HG03565 (cell line): ENCODE measurements around the gene CACNB4.
"Not testable (repeated sequence)": the region's sequence is repeated elsewhere in the genome, so short reads cannot be mapped to it uniquely, and the experiment has no call there.

ENCODE experiments used
- ATAC-seq: cut with Tn5 transposase; IDR thresholded peaks from one replicate; pipeline ENCODE4 v1.9.1; 2021; ENCODE audit warnings: mild to moderate bottlenecking, moderate library complexity; ENCODE audit not compliant: unreplicated experiment

The CACNB4 gene

GRCh38 chr2:151946250-151946884 is 152.5 kb downstream of the CACNB4 start:
- ATAC-seq = no peak

GRCh38 chr2:151945602-151946001 is 153.2 kb downstream of the CACNB4 start:
- ATAC-seq = no peak

GRCh38 chr2:151945186-151945585 is 153.7 kb downstream of the CACNB4 start:
- no peak for ATAC-seq

- ATAC-seq = no peak
Measured at GRCh38 chr2:151943461-151943860, 155.4 kb downstream of the CACNB4 start.

GRCh38 chr2:151942540-151943205 is 156.2 kb downstream of the CACNB4 start:
- ATAC-seq = not testable (repeated sequence)

GRCh38 chr2:151937966-151938365 is 160.9 kb downstream of the CACNB4 start:
- no peak for ATAC-seq

GRCh38 chr2:151936626-151937025 is 162.2 kb downstream of the CACNB4 start:
- ATAC-seq = no peak

GRCh38 chr2:151933266-151933804 is 165.5 kb downstream of the CACNB4 start:
- ATAC-seq = no peak

- ATAC-seq = no peak
Measured at GRCh38 chr2:151931756-151932155, 167.1 kb downstream of the CACNB4 start.

GRCh38 chr2:151931030-151931611 is 167.7 kb downstream of the CACNB4 start:
- ATAC-seq = no peak

- ATAC-seq = no peak
Measured at GRCh38 chr2:151930042-151930441, 168.8 kb downstream of the CACNB4 start.

- ATAC-seq = no peak
Measured at GRCh38 chr2:151928380-151928779, 170.5 kb downstream of the CACNB4 start.

GRCh38 chr2:151927501-151928221 is 171.2 kb downstream of the CACNB4 start:
- no peak for ATAC-seq

GRCh38 chr2:151922845-151923666 is 175.8 kb downstream of the CACNB4 start:
- no peak for ATAC-seq

GRCh38 chr2:151919786-151920185 is 179.1 kb downstream of the CACNB4 start:
- ATAC-seq = no peak

- no peak for ATAC-seq
Measured at GRCh38 chr2:151918308-151918707, 180.5 kb downstream of the CACNB4 start.

GRCh38 chr2:151916632-151917031 is 182.2 kb downstream of the CACNB4 start:
- no peak for ATAC-seq

GRCh38 chr2:151915629-151916025 is 183.2 kb downstream of the CACNB4 start:
- ATAC-seq = not testable (repeated sequence)

- ATAC-seq = no peak
Measured at GRCh38 chr2:151914989-151915628, 183.7 kb downstream of the CACNB4 start.
